ENCODE data around the gene BBX. TPM values are rescaled to one million over a fixed set of nuclear protein-coding genes. Genes with fewer than 3 reads are reported as not detected.
A peak's percentile ranks its signal among the peaks of the same experiment; 100 is the strongest.

BBX gene
- total and polyA plus RNA-seq, 9 donors, result 21.7 to 51.3 (median 41.5) TPM

- no peak overlapping the region for H3K27ac ChIP-seq (ENCODE audit: low read length)
- DNase-seq, result no peak
- H3K27me3 ChIP-seq (ENCODE audit: control insufficient read depth, insufficient read depth, low read length), result no peaks in the 10 kb centered on the region
- H3K4me3 ChIP-seq (ENCODE audit: low read length), result no peak overlapping the region
- H3K36me3 ChIP-seq (ENCODE audit: control insufficient read depth, insufficient read depth, low read length), result peaks cover 35% of the 10 kb centered on the region
- H3K9me3 ChIP-seq (replicated peaks; ENCODE audit: control insufficient read depth, low read depth, low read length), result no peaks in the 10 kb centered on the region
- WGBS (ENCODE audit: insufficient coverage), result 100% methylated on average over 1 of the region's 2 CpGs
- H3K4me1 ChIP-seq (ENCODE audit: control insufficient read depth, insufficient read depth, low read length), result no peaks in the 10 kb centered on the region
Measured at GRCh38 chr3:107800710-107801109, 277.9 kb downstream of the BBX start.

- Histone ChIP-seq H3K36me3 (ENCODE audit: control insufficient read depth, insufficient read depth, low read length) (peaks cover 35% of the 10 kb centered on the region), H3K4me3 (ENCODE audit: low read length) (no peak overlapping the region), H3K27ac (ENCODE audit: low read length) (no peak overlapping the region), H3K27me3 (ENCODE audit: control insufficient read depth, insufficient read depth, low read length) (no peaks in the 10 kb centered on the region), H3K9me3 (replicated peaks; ENCODE audit: control insufficient read depth, low read depth, low read length) (no peaks in the 10 kb centered on the region), H3K4me1 (ENCODE audit: control insufficient read depth, insufficient read depth, low read length) (no peaks in the 10 kb centered on the region)
- 100% methylated on average over 1 of the region's 3 CpGs for WGBS (ENCODE audit: insufficient coverage)
- no peak for DNase-seq
Measured at GRCh38 chr3:107803170-107803569, 280.4 kb downstream of the BBX start.

GRCh38 chr3:107806021-107806420 lies 283.3 kb downstream of the BBX start:
- no CpG with 5 or more reads among the region's 2 CpGs for WGBS (ENCODE audit: insufficient coverage)
- no peaks in the 10 kb centered on the region for H3K4me1 ChIP-seq (ENCODE audit: control insufficient read depth, insufficient read depth, low read length)
- H3K27ac ChIP-seq (ENCODE audit: low read length), result no peak overlapping the region
- H3K27me3 ChIP-seq (ENCODE audit: control insufficient read depth, insufficient read depth, low read length), result no peaks in the 10 kb centered on the region
- no peak overlapping the region for H3K4me3 ChIP-seq (ENCODE audit: low read length)
- no peak for DNase-seq
- peaks cover 30% of the 10 kb centered on the region for H3K36me3 ChIP-seq (ENCODE audit: control insufficient read depth, insufficient read depth, low read length)
- no peaks in the 10 kb centered on the region for H3K9me3 ChIP-seq (replicated peaks; ENCODE audit: control insufficient read depth, low read depth, low read length)

GRCh38 chr3:107806536-107806935 lies 283.8 kb downstream of the BBX start:
- peaks cover 25% of the 10 kb centered on the region for H3K36me3 ChIP-seq (ENCODE audit: control insufficient read depth, insufficient read depth, low read length)
- WGBS (ENCODE audit: insufficient coverage), result no CpG with 5 or more reads among the region's 3 CpGs

GRCh38 chr3:107810171-107811071 lies 287.7 kb downstream of the BBX start:
- no peaks in the 10 kb centered on the region for H3K27me3 ChIP-seq (ENCODE audit: control insufficient read depth, insufficient read depth, low read length)
- H3K4me1 ChIP-seq (ENCODE audit: control insufficient read depth, insufficient read depth, low read length), result no peaks in the 10 kb centered on the region
- H3K4me3 ChIP-seq (ENCODE audit: low read length), result no peak overlapping the region
- DNase-seq, result no peak
- H3K9me3 ChIP-seq (replicated peaks; ENCODE audit: control insufficient read depth, low read depth, low read length), result no peaks in the 10 kb centered on the region
- 65% methylated on average over 6 of the region's 8 CpGs for WGBS (ENCODE audit: insufficient coverage)
- H3K36me3 ChIP-seq (ENCODE audit: control insufficient read depth, insufficient read depth, low read length), result peaks cover 7% of the 10 kb centered on the region
- H3K27ac ChIP-seq (ENCODE audit: low read length), result no peak overlapping the region

More at GRCh38 chr3:107806536-107806935, 283.8 kb downstream of the BBX start:
- Histone ChIP-seq H3K4me1 (ENCODE audit: control insufficient read depth, insufficient read depth, low read length) (no peaks in the 10 kb centered on the region), H3K4me3 (ENCODE audit: low read length) (no peak overlapping the region), H3K9me3 (replicated peaks; ENCODE audit: control insufficient read depth, low read depth, low read length) (no peaks in the 10 kb centered on the region), H3K27me3 (ENCODE audit: control insufficient read depth, insufficient read depth, low read length) (no peaks in the 10 kb centered on the region), H3K27ac (ENCODE audit: low read length) (no peak overlapping the region)
- no peak for DNase-seq

GRCh38 chr3:107813026-107813425 lies 290.3 kb downstream of the BBX start:
- WGBS (ENCODE audit: insufficient coverage), result 9% methylated on average over 1 of the region's 1 CpG
- peak; percentile 47 for DNase-seq
- Histone ChIP-seq H3K27ac (ENCODE audit: low read length) (no peak overlapping the region), H3K36me3 (ENCODE audit: control insufficient read depth, insufficient read depth, low read length) (peaks cover 5% of the 10 kb centered on the region), H3K27me3 (ENCODE audit: control insufficient read depth, insufficient read depth, low read length) (no peaks in the 10 kb centered on the region), H3K4me3 (ENCODE audit: low read length) (no peak overlapping the region), H3K4me1 (ENCODE audit: control insufficient read depth, insufficient read depth, low read length) (no peaks in the 10 kb centered on the region), H3K9me3 (replicated peaks; ENCODE audit: control insufficient read depth, low read depth, low read length) (no peaks in the 10 kb centered on the region)

- 54% methylated on average over 5 of the region's 6 CpGs for WGBS (ENCODE audit: insufficient coverage)
- no peaks in the 10 kb centered on the region for H3K4me1 ChIP-seq (ENCODE audit: control insufficient read depth, insufficient read depth, low read length)
- H3K27me3 ChIP-seq (ENCODE audit: control insufficient read depth, insufficient read depth, low read length), result no peaks in the 10 kb centered on the region
- no peak overlapping the region for H3K4me3 ChIP-seq (ENCODE audit: low read length)
- H3K27ac ChIP-seq (ENCODE audit: low read length), result no peak overlapping the region
- H3K9me3 ChIP-seq (replicated peaks; ENCODE audit: control insufficient read depth, low read depth, low read length), result no peaks in the 10 kb centered on the region
- no peaks in the 10 kb centered on the region for H3K36me3 ChIP-seq (ENCODE audit: control insufficient read depth, insufficient read depth, low read length)
- DNase-seq, result peak; percentile 62
Measured at GRCh38 chr3:107816107-107816506, 293.3 kb downstream of the BBX start.

- no peak overlapping the region for H3K27ac ChIP-seq (ENCODE audit: low read length)
- no peaks in the 10 kb centered on the region for H3K36me3 ChIP-seq (ENCODE audit: control insufficient read depth, insufficient read depth, low read length)
- no peak for DNase-seq
Measured at GRCh38 chr3:107817076-107817475, 294.3 kb downstream of the BBX start.

GRCh38 chr3:107818025-107818424 lies 295.3 kb downstream of the BBX start:
- Histone ChIP-seq H3K4me1 (ENCODE audit: control insufficient read depth, insufficient read depth, low read length) (no peaks in the 10 kb centered on the region), H3K27ac (ENCODE audit: low read length) (no peak overlapping the region), H3K36me3 (ENCODE audit: control insufficient read depth, insufficient read depth, low read length) (no peaks in the 10 kb centered on the region), H3K27me3 (ENCODE audit: control insufficient read depth, insufficient read depth, low read length) (no peaks in the 10 kb centered on the region), H3K4me3 (ENCODE audit: low read length) (no peak overlapping the region), H3K9me3 (replicated peaks; ENCODE audit: control insufficient read depth, low read depth, low read length) (no peaks in the 10 kb centered on the region)
- no CpG with 5 or more reads among the region's 1 CpG for WGBS (ENCODE audit: insufficient coverage)
- DNase-seq, result no peak

More at GRCh38 chr3:107817076-107817475, 294.3 kb downstream of the BBX start:
- Histone ChIP-seq H3K9me3 (replicated peaks; ENCODE audit: control insufficient read depth, low read depth, low read length) (no peaks in the 10 kb centered on the region), H3K27me3 (ENCODE audit: control insufficient read depth, insufficient read depth, low read length) (no peaks in the 10 kb centered on the region), H3K4me1 (ENCODE audit: control insufficient read depth, insufficient read depth, low read length) (no peaks in the 10 kb centered on the region), H3K4me3 (ENCODE audit: low read length) (no peak overlapping the region)

- no peaks in the 10 kb centered on the region for H3K9me3 ChIP-seq (replicated peaks; ENCODE audit: control insufficient read depth, low read depth, low read length)
- no peak for DNase-seq
- no peak overlapping the region for H3K27ac ChIP-seq (ENCODE audit: low read length)
- no peaks in the 10 kb centered on the region for H3K36me3 ChIP-seq (ENCODE audit: control insufficient read depth, insufficient read depth, low read length)
- WGBS (ENCODE audit: insufficient coverage), result 60% methylated on average over 1 of the region's 4 CpGs
- no peaks in the 10 kb centered on the region for H3K4me1 ChIP-seq (ENCODE audit: control insufficient read depth, insufficient read depth, low read length)
- H3K4me3 ChIP-seq (ENCODE audit: low read length), result no peak overlapping the region
- H3K27me3 ChIP-seq (ENCODE audit: control insufficient read depth, insufficient read depth, low read length), result no peaks in the 10 kb centered on the region
Measured at GRCh38 chr3:107819656-107820055, 296.9 kb downstream of the BBX start.

Data from muscle of leg (tissue), 11 donors.